Fibroblast of villous mesenchyme (primary cell): ENCODE measurements around the gene TAC4. TPM values are rescaled to one million over a fixed set of nuclear protein-coding genes. Genes with fewer than 3 reads are reported as not detected.

ENCODE experiments used
- DNase-seq: peaks from one replicate; pipeline ENCODE4 v3.0.0-alpha.2; 2010; ENCODE audit warnings: low read depth
- H3K4me3 ChIP-seq: 2 replicates; pipeline ENCODE4 v1.5.1; 2011; ENCODE audit warnings: low read depth, mild to moderate bottlenecking, low read length
- total RNA-seq: library from RNA; depleted of rRNA; stranded (reverse); fragments of >200 nt; gene quantifications from 2 replicates; pipeline ENCODE4 v1.2.3, GENCODE V29; 2012
- TF ChIP-seq, protein P1 (sequence below): IDR thresholded peaks from 2 replicates; pipeline ENCODE4 v1.5.1; 2012; ENCODE audit warnings: low read depth, mild to moderate bottlenecking, low read length; ENCODE audit not compliant: insufficient read depth

The TAC4 gene
- total RNA-seq, 1 donor, result not detected

DNA sequence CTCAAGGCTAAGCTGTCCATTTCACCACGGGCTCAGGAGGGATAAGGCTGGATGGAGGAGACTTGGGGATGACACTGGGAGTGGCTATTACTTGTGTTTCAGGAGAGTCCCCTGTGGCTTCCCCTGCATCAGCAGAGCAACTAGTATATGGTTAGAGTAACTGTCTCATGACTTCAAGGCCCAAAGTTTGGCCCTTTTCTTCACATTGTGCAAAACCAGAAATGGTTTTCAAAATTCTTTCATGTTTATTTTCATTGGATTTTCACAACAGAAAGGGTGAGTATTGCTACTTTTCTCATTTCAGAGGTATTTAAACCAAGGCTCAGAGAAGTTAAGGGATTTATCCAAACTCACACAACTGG is 18.1 kb upstream of the TAC4 start:
- no peak overlapping the region for H3K4me3 ChIP-seq
- TF ChIP-seq, protein P1, sequence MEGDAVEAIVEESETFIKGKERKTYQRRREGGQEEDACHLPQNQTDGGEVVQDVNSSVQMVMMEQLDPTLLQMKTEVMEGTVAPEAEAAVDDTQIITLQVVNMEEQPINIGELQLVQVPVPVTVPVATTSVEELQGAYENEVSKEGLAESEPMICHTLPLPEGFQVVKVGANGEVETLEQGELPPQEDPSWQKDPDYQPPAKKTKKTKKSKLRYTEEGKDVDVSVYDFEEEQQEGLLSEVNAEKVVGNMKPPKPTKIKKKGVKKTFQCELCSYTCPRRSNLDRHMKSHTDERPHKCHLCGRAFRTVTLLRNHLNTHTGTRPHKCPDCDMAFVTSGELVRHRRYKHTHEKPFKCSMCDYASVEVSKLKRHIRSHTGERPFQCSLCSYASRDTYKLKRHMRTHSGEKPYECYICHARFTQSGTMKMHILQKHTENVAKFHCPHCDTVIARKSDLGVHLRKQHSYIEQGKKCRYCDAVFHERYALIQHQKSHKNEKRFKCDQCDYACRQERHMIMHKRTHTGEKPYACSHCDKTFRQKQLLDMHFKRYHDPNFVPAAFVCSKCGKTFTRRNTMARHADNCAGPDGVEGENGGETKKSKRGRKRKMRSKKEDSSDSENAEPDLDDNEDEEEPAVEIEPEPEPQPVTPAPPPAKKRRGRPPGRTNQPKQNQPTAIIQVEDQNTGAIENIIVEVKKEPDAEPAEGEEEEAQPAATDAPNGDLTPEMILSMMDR, result no peak
- no peak for DNase-seq

DNA sequence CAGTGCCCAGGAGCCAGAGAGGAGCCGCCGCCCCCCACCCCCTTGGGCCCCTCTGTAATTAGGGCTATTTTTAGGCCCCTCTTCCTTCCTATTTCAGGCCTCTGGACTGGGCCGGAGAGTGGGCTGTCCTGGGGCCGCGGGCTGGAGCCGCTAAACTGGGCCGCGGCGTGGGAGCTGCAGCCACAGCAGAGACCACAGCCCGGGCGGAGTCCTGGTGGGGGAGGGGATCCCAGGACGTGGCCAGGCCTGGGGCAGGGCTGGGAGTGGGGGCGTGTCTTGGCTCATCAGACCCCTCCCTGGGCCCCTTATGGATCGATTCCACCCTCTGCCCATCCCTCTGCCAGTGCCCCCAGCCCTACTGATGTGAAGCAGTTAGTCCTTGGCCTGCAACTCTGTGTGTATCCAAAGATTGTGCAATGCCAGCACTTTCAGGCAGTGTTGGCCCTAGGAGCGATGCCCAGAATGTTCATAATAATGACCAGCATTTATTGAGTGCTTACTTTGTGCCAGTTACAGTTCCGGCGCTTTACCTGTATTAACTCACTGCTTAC is 15.0 kb upstream of the TAC4 start:
- H3K4me3 ChIP-seq, result no peak overlapping the region
- TF ChIP-seq, protein P1, result no peak
- DNase-seq, result no peak

DNA sequence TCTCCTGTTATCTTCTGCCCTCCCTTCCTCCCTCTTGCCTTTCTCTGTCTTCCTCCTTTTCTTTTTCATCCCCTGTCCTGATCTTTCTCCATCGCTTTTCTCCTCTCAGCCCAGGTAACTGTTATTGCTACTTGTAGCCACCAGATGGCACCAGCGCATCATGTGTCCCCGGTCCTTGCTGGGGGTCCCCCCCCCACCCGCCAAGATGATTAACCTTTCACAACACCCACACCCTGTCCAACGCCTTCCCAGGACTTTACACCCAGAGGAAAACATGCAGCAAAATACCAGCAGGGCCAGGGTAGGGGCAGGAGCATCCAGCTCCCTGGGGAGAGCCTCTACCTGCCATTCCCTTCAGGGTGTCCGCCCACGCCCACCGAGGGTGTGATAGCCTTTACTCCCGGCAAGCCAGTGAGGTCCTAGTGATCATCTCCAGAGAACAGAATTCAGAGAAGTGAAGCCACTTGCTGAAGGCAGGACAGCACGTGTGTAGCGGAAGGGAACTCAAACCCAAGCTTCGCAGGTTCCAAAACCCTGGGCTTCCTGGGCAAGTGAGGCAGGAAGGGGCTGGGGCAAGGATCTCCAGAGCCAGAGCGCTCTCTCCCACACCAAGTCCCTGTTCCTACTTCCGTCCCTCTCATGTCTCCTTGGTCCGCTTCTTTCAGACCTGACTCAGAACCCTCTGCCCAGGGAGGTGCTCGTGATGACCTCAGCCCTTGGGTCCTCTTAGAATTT is 13.4 kb upstream of the TAC4 start:
- H3K4me3 ChIP-seq, result no peak overlapping the region
- TF ChIP-seq, protein P1, result peak; percentile 89
- peak; percentile 30 for DNase-seq

DNA sequence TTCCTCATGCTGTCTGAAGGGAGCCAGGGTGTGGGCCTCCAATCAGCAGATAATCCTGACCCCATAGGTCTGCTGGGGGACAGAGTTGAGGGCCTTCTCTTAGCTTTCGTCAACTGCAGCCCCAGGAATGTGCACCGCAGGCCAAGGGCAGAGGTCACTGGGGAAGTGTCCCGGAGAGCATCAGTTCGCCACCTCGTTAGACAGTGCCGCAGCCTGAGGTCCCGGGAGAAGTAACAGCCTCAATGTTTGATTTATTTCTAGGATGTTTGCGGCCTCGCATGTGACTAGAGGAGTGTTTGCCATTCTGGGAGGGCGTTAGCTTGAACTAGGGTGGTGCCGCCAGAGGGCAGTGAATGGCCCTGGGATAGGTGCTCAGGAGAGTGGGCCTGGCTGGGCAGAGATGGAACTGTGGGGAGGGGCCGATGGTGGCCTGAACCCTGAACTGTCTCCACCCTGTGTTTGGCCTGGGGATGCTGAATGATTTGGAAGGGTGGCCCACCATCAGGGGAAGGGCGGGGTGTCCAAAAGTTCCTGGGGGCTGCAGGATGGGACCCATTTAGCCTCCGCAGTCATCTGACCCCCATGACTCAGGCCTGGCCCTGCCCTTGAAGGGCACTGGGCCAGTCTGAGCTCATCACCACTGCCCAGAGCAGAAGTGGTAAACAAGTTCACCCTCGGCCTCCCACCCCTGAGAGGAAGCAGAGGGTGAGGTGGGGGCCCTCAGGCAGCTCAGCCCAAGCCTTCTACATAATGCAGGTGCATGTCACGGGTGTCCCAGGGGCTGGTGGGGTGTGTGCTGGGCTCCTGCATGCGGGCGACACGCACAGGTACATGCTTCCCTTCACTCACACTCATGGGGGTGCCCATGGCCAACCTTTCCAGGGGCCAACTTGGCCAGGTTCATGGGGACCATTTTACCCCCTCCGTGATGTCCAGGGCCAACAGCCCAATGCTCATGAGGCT is 12.4 kb upstream of the TAC4 start:
- TF ChIP-seq, protein P1, result no peak
- DNase-seq, result no peak
- no peak overlapping the region for H3K4me3 ChIP-seq

DNA sequence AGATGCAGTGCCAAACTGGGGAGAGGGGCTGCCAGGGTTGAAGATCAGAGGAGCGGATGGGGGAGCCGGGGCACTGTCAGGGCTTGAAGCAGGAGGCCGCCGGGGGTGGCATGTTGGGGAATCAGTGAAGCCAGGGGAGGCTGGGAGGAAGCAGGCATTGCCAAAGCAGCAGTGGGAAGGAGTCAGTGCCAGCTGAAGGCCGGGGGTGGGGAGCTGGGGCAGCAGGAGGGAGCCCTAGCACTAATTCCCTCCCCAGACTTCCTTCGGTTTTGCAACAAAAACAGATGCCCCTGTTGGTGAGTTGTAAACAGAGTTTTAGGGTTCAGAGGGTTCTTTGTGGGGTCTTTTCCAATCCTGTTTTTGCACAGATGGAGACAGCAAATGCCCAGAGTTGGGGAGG is 10.9 kb upstream of the TAC4 start:
- no peak overlapping the region for H3K4me3 ChIP-seq
- no peak for DNase-seq
- TF ChIP-seq, protein P1, result no peak

DNA sequence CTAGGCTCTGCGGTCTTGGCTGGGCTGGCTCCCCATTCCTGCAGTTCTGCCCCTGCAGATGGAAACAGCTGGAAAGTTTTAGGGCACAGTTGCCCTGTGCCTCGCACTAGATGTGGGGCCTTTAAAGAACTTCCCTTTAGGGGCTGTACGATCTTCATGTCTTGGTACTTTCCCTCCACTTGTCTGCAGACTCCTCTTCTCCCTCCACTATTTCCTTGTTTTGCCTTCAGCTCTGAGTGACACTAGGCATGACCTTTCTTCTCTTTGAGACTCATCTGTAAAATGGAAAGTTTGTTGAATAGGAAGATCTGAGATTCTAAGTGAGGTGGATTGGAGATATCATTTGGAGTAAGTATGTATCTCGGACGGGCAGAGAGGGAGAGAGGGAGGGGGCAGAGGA is 6.3 kb upstream of the TAC4 start:
- TF ChIP-seq, protein P1, result no peak
- no peak for DNase-seq

More for the DNA sequence above, 6.3 kb upstream of the TAC4 start:
- no peak overlapping the region for H3K4me3 ChIP-seq
